OCI-LY3 (cell line): ENCODE measurements around the gene CTBP2.

Experiments
- H2AFZ ChIP-seq: fragments of 200-600, 300-600 bp; shearing (Covaris generic); 2 replicates; pipeline ENCODE4 v1.6.0; 2014; ENCODE audit warnings: antibody characterized with exemption, low read depth, low read length
- H3K27ac ChIP-seq: fragments of 200-600, 300-600 bp; sonication (generic); 2 replicates; pipeline ENCODE4 v1.5.1; 2014; ENCODE audit warnings: mild to moderate bottlenecking, low read length, moderate library complexity, mixed read lengths
- H3K27me3 ChIP-seq: fragments of 200-600, 300-600 bp; sonication (generic); 2 replicates; pipeline ENCODE4 v1.6.1; 2014; ENCODE audit warnings: low read depth, low read length, mixed read lengths
- H3K36me3 ChIP-seq: fragments of 200-600, 300-600 bp; sonication (generic); replicated peaks from 2 replicates; pipeline ENCODE3; 2014; ENCODE audit warnings: low read depth, low read length, mixed read lengths
- H3K4me1 ChIP-seq: fragments of 300-600, 200-600 bp; sonication (generic); 2 replicates; pipeline ENCODE4 v1.6.1; 2014; ENCODE audit warnings: low read length, mixed read lengths
- H3K4me2 ChIP-seq: fragments of 200-600, 300-600 bp; sonication (generic); 2 replicates; pipeline ENCODE4 v1.6.1; 2014; ENCODE audit warnings: low read length, mixed read lengths
- H3K4me3 ChIP-seq: fragments of 300-600, 200-600 bp; sonication (generic); 2 replicates; pipeline ENCODE4 v1.5.1; 2014; ENCODE audit warnings: antibody characterized with exemption, mild to moderate bottlenecking, low read length, moderate library complexity
- H3K79me2 ChIP-seq: fragments of 300-600, 200-600 bp; shearing (Covaris generic); 2 replicates; pipeline ENCODE4 v1.6.1; 2014; ENCODE audit warnings: mild to moderate bottlenecking, low read length, mixed read lengths
- H3K9ac ChIP-seq: fragments of 300-600, 200-600 bp; shearing (Covaris generic); 2 replicates; pipeline ENCODE4 v1.6.0; 2014; ENCODE audit warnings: mild to moderate bottlenecking, low read length, moderate library complexity
- H3K9me3 ChIP-seq: fragments of 200-600, 300-600 bp; shearing (Covaris generic); 2 replicates; pipeline ENCODE4 v1.6.1; 2014; ENCODE audit warnings: low read length, mixed read lengths; ENCODE audit not compliant: insufficient read depth
- H4K20me1 ChIP-seq: fragments of 200-600, 300-600 bp; sonication (generic); 2 replicates; pipeline ENCODE4 v1.6.1; 2016; ENCODE audit warnings: low read length, mixed read lengths; ENCODE audit not compliant: insufficient read depth
- CTCF ChIP-seq: fragments of 200-600, 300-600 bp; sonication (generic); IDR thresholded peaks from 2 replicates; pipeline ENCODE4 v1.5.1; 2014; ENCODE audit warnings: antibody characterized with exemption, low read length, low read depth
- EZH2phosphoT487 ChIP-seq: fragments of 200-600 bp; shearing (Covaris generic); IDR thresholded peaks from 2 replicates; pipeline ENCODE4 v1.6.1; 2018; ENCODE audit warnings: antibody characterized with exemption, mixed run types, low read depth

CTBP2 gene

GRCh38 chr10:125192005-125192404, 31.6 kb upstream of the CTBP2 start:
- TF ChIP-seq EZH2phosphoT487 (no peak), CTCF (no peak)
- H3K27ac ChIP-seq, result no peak overlapping the region

GRCh38 chr10:125190946-125191345, 30.6 kb upstream of the CTBP2 start:
- H3K4me1 ChIP-seq, result no peaks in the 10 kb centered on the region
- H3K4me2 ChIP-seq, result no peak overlapping the region
- H3K27ac ChIP-seq, result no peak overlapping the region
- no peaks in the 10 kb centered on the region for H3K36me3 ChIP-seq
- H4K20me1 ChIP-seq, result no peaks in the 10 kb centered on the region
- no peak for TF ChIP-seq EZH2phosphoT487
- TF ChIP-seq CTCF, result no peak
- no peaks in the 10 kb centered on the region; the same call in 1 of the 2 replicates for H3K27me3 ChIP-seq
- no peak overlapping the region for H3K4me3 ChIP-seq
- H3K79me2 ChIP-seq, result no peaks in the 10 kb centered on the region
- no peak overlapping the region for H3K9ac ChIP-seq
- H3K9me3 ChIP-seq, result no peaks in the 10 kb centered on the region
- H2AFZ ChIP-seq, result no peak overlapping the region

More at GRCh38 chr10:125192005-125192404, 31.6 kb upstream of the CTBP2 start:
- H3K27me3 ChIP-seq, result no peaks in the 10 kb centered on the region; the same call in 1 of the 2 replicates
- H3K4me3 ChIP-seq, result no peak overlapping the region
- H3K36me3 ChIP-seq, result no peaks in the 10 kb centered on the region
- H3K9me3 ChIP-seq, result no peaks in the 10 kb centered on the region
- no peak overlapping the region for H3K4me2 ChIP-seq
- no peaks in the 10 kb centered on the region for H3K4me1 ChIP-seq
- H2AFZ ChIP-seq, result no peak overlapping the region
- H3K9ac ChIP-seq, result no peak overlapping the region
- no peaks in the 10 kb centered on the region for H3K79me2 ChIP-seq
- no peaks in the 10 kb centered on the region for H4K20me1 ChIP-seq

GRCh38 chr10:125190414-125190813, 30.1 kb upstream of the CTBP2 start:
- TF ChIP-seq EZH2phosphoT487 (no peak), CTCF (no peak)
- Histone ChIP-seq H3K9me3 (no peaks in the 10 kb centered on the region), H3K36me3 (no peaks in the 10 kb centered on the region), H3K4me2 (no peak overlapping the region), H3K79me2 (no peaks in the 10 kb centered on the region), H2AFZ (no peak overlapping the region), H3K9ac (no peak overlapping the region), H4K20me1 (no peaks in the 10 kb centered on the region), H3K4me1 (no peaks in the 10 kb centered on the region), H3K27me3 (no peaks in the 10 kb centered on the region; the same call in 1 of the 2 replicates), H3K27ac (no peak overlapping the region), H3K4me3 (no peak overlapping the region)

GRCh38 chr10:125189162-125189561, 28.8 kb upstream of the CTBP2 start:
- TF ChIP-seq CTCF (no peak), EZH2phosphoT487 (no peak)
- H3K79me2 ChIP-seq, result no peaks in the 10 kb centered on the region
- H3K36me3 ChIP-seq, result no peaks in the 10 kb centered on the region
- no peaks in the 10 kb centered on the region for H3K4me1 ChIP-seq
- no peak overlapping the region for H3K4me2 ChIP-seq
- H3K27me3 ChIP-seq, result no peaks in the 10 kb centered on the region; the same call in 1 of the 2 replicates
- no peak overlapping the region for H3K27ac ChIP-seq
- no peak overlapping the region for H3K9ac ChIP-seq
- H3K9me3 ChIP-seq, result no peaks in the 10 kb centered on the region
- H4K20me1 ChIP-seq, result no peaks in the 10 kb centered on the region
- no peak overlapping the region for H2AFZ ChIP-seq
- H3K4me3 ChIP-seq, result no peak overlapping the region
